Keratinocyte (primary cell): ENCODE measurements around the gene KRTAP4-3. TPM values are rescaled to one million over a fixed set of nuclear protein-coding genes. Genes with fewer than 3 reads are reported as not detected.

Source experiments
- DNase-seq: peaks from one replicate; pipeline ENCODE4 v3.0.0-alpha.2; 2011; ENCODE audit warnings: low read depth, missing footprints, low spot score
- FAIRE-seq: peaks from 2 replicates; lab custom pipeline; 2011; peaks lifted over from hg19 to GRCh38; lab: Jason Lieb, UNC
- H2AFZ ChIP-seq: 2 replicates; pipeline ENCODE4 v1.6.0; 2012; ENCODE audit warnings: low read length, control low read depth, inconsistent platforms; ENCODE audit not compliant: control insufficient read depth
- H3K27ac ChIP-seq: 2 replicates; pipeline ENCODE4 v1.5.1; 2011; ENCODE audit warnings: low read length; ENCODE audit not compliant: control insufficient read depth, insufficient read depth
- H3K27me3 ChIP-seq: 3 replicates; pipeline ENCODE4 v1.6.0; 2011; ENCODE audit warnings: low read length; ENCODE audit not compliant: control insufficient read depth, insufficient read depth; ENCODE audit errors: extremely low read depth
- H3K36me3 ChIP-seq, 2 experiments: 2 replicates in 1 of 2; 3 replicates in 1 of 2; pipeline ENCODE4 v1.5.1; 2011; ENCODE audit warnings: low read length in 2 of 2, mild to moderate bottlenecking in 1 of 2; ENCODE audit not compliant: control insufficient read depth in 2 of 2, insufficient read depth in 2 of 2; ENCODE audit errors: extremely low read depth in 1 of 2
- H3K4me1 ChIP-seq: 3 replicates; pipeline ENCODE4 v1.5.1; 2011; ENCODE audit warnings: low read length; ENCODE audit not compliant: control insufficient read depth, insufficient read depth; ENCODE audit errors: extremely low read depth
- H3K4me2 ChIP-seq: 3 replicates; pipeline ENCODE4 v1.6.0; 2011; ENCODE audit warnings: low read depth, low read length; ENCODE audit not compliant: control insufficient read depth, insufficient read depth; ENCODE audit errors: extremely low read depth
- H3K4me3 ChIP-seq, 3 experiments: fragments of 200-600 bp in 1 of 3; sonication (generic) in 1 of 3; 2 replicates in 2 of 3; 3 replicates in 1 of 3; pipeline ENCODE4 v1.5.1; 2011 to 2016; ENCODE audit warnings: low read length in 3 of 3, mild to moderate bottlenecking in 3 of 3, control low read depth in 2 of 3, inconsistent platforms in 1 of 3, low read depth in 1 of 3, mixed read lengths in 1 of 3, mixed run types in 1 of 3, moderate library complexity in 1 of 3; ENCODE audit not compliant: control insufficient read depth in 2 of 3, insufficient read depth in 2 of 3; ENCODE audit errors: extremely low read depth in 1 of 3
- H3K79me2 ChIP-seq: 2 replicates; pipeline ENCODE4 v1.6.0; 2012; ENCODE audit warnings: low read length; ENCODE audit not compliant: control insufficient read depth, insufficient read depth
- H3K9ac ChIP-seq: 3 replicates; pipeline ENCODE4 v1.6.0; 2011; ENCODE audit warnings: low read length; ENCODE audit not compliant: control insufficient read depth, insufficient read depth; ENCODE audit errors: extremely low read depth
- H3K9me1 ChIP-seq: 3 replicates; pipeline ENCODE4 v1.6.0; 2011; ENCODE audit warnings: low read length; ENCODE audit not compliant: control insufficient read depth, insufficient read depth; ENCODE audit errors: extremely low read depth
- H3K9me3 ChIP-seq: 2 replicates; pipeline ENCODE4 v1.5.1; 2012; ENCODE audit warnings: low read depth, low read length; ENCODE audit not compliant: control insufficient read depth
- H4K20me1 ChIP-seq: 3 replicates; pipeline ENCODE4 v1.6.0; 2011; ENCODE audit warnings: low read length; ENCODE audit not compliant: control insufficient read depth, insufficient read depth; ENCODE audit errors: extremely low read depth
- CTCF ChIP-seq, 3 experiments: IDR thresholded peaks in 1 of 3; conservative IDR thresholded peaks in 1 of 3; optimal IDR thresholded peaks in 1 of 3; 2 replicates in 2 of 3; 3 replicates in 1 of 3; pipeline versions ENCODE3 to v1.5.1; 2011; ENCODE audit warnings: low read length in 3 of 3, mild to moderate bottlenecking in 3 of 3, moderate library complexity in 2 of 3, control low read depth in 1 of 3, inconsistent platforms in 1 of 3; ENCODE audit not compliant: insufficient read depth in 2 of 3; ENCODE audit errors: extremely low read depth in 1 of 3
- EZH2 ChIP-seq: IDR thresholded peaks from one replicate; pipeline ENCODE4 v1.6.1; 2012; ENCODE audit warnings: inconsistent platforms, mild to moderate bottlenecking, low read length, moderate library complexity
- dilution Hi-C: fragments of 300-500 bp; cut with MboI; formaldehyde crosslinking; loops from one replicate; pipeline ENCODE4 v1.7.0; 2020; ENCODE audit warnings: low sequenced_read_pairs; ENCODE audit not compliant: extremely low pct_ligation_motif_present
- polyA minus RNA-seq, 3 experiments: library from RNA; depleted of rRNA, polyadenylated mRNA; stranded (reverse); fragments of >200 nt; gene quantifications; 1 replicate in 1 of 3; 2 replicates in 1 of 3; 3 replicates in 1 of 3; pipeline ENCODE4 v1.2.3, GENCODE V29; 2011
- polyA plus RNA-seq, 5 experiments: library from polyadenylated mRNA; depleted of rRNA in 3 of 5; stranded (reverse) in 3 of 5; stranded (forward) in 1 of 5; unstranded in 1 of 5; fragments of >200 nt; gene quantifications; 1 replicate in 1 of 5; 2 replicates in 3 of 5; 3 replicates in 1 of 5; pipeline versions ENCODE4 v1.2.1 to v1.2.3, GENCODE V29; 2011 to 2012; ENCODE audit warnings: missing spikeins in 2 of 5, low read depth in 1 of 5, low replicate concordance in 1 of 5

The KRTAP4-3 gene
- not detected in 3 replicates for polyA plus RNA-seq
- not detected for polyA plus RNA-seq (2011; ENCODE audit: low read depth)
- not detected in 2 replicates for polyA plus RNA-seq (2011; cell fraction: cytosol; rRNA removed)
- polyA plus RNA-seq (2011; cell fraction: nucleus; rRNA removed), result not detected in 2 replicates
- not detected in 2 replicates for polyA plus RNA-seq (2012; ENCODE audit: low replicate concordance)
- polyA minus RNA-seq, result not detected in 3 replicates
- polyA minus RNA-seq (2011; cell fraction: cytosol; rRNA and poly(A)+ RNA removed), result not detected
- polyA minus RNA-seq (2011; cell fraction: nucleus; rRNA and poly(A)+ RNA removed), result not detected in 2 replicates

- FAIRE-seq, result no peak
- no peak within 1 kb of the TSS for H3K4me2 ChIP-seq
Measured at GRCh38 chr17:41168121-41168520, at the start of gene KRTAP4-3. Gene KRTAP4-3 (minus strand): TSS chr17:41168221. CDS start chr17:41168172, 49 bp downstream.

DNA sequence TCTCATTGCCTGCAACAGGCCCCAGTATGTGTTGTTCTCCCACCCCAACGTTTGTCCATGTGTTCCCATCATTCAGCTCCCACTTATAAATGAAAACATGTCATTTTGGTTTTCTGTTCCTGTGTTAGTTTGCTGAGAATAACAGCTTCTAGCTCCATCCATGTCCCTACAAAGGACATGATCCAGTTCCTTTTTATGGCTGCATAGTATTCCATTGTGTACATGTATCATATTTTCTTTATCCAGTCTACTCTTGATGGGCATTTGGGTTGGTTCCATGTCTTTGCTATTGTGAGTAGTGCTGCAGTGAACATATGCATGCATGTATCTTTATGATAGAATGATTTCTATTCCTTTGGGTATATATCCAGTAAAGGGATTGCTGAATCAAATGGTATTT is 47.7 kb upstream of the KRTAP4-3 start:
- DNase-seq, result no peak
- Histone ChIP-seq H3K9me1 (no peaks in the 10 kb centered on the region), H3K36me3 (no peaks in the 10 kb centered on the region), H3K4me3 (no peak overlapping the region), H3K27ac (no peak overlapping the region), H4K20me1 (no peaks in the 10 kb centered on the region), H3K79me2 (no peaks in the 10 kb centered on the region), H2AFZ (no peak overlapping the region), H3K9ac (no peak overlapping the region), H3K4me1 (no peaks in the 10 kb centered on the region), H3K4me2 (no peak overlapping the region), H3K27me3 (no peaks in the 10 kb centered on the region), H3K9me3 (no peaks in the 10 kb centered on the region)
- no peak for TF ChIP-seq CTCF (optimal IDR thresholded peaks at IDR 0.05 in 1 of 3, IDR thresholded peaks at IDR 0.05 in 1 of 3, conservative IDR thresholded peaks at IDR 0.05 in 1 of 3; ENCODE audit: extremely low read depth in 1 of 3, insufficient read depth in 2 of 3, low read length in 3 of 3)
- no peak for TF ChIP-seq EZH2
- no peak for FAIRE-seq
- dilution Hi-C loops, result no loop called here

More at GRCh38 chr17:41168121-41168520, at the start of gene KRTAP4-3:
- Histone ChIP-seq H3K27ac (no peak within 1 kb of the TSS), H3K4me3 (no peak within 1 kb of the TSS), H3K9ac (no peak within 1 kb of the TSS), H3K9me1 (no peaks in the 10 kb centered on the region), H2AFZ (no peak within 1 kb of the TSS), H3K9me3 (no peaks in the 10 kb centered on the region), H4K20me1 (no peaks in the 10 kb centered on the region), H3K36me3 (no peaks in the 10 kb centered on the region), H3K79me2 (no peaks in the 10 kb centered on the region), H3K4me1 (no peaks in the 10 kb centered on the region), H3K27me3 (no peaks in the 10 kb centered on the region)
- no peak for DNase-seq
- dilution Hi-C loops, result no loop called here
- TF ChIP-seq CTCF (optimal IDR thresholded peaks at IDR 0.05 in 1 of 3, IDR thresholded peaks at IDR 0.05 in 1 of 3, conservative IDR thresholded peaks at IDR 0.05 in 1 of 3; ENCODE audit: extremely low read depth in 1 of 3, insufficient read depth in 2 of 3, low read length in 3 of 3) (no peak), EZH2 (no peak)
